HG02943 (cell line): ENCODE data around the gene TUBA1C.

Experiments used
- ATAC-seq: cut with Tn5 transposase; IDR thresholded peaks from one replicate; pipeline ENCODE4 v1.9.1; 2021; ENCODE audit warnings: mild to moderate bottlenecking, low read depth, moderate library complexity; ENCODE audit not compliant: unreplicated experiment

TUBA1C gene

DNA sequence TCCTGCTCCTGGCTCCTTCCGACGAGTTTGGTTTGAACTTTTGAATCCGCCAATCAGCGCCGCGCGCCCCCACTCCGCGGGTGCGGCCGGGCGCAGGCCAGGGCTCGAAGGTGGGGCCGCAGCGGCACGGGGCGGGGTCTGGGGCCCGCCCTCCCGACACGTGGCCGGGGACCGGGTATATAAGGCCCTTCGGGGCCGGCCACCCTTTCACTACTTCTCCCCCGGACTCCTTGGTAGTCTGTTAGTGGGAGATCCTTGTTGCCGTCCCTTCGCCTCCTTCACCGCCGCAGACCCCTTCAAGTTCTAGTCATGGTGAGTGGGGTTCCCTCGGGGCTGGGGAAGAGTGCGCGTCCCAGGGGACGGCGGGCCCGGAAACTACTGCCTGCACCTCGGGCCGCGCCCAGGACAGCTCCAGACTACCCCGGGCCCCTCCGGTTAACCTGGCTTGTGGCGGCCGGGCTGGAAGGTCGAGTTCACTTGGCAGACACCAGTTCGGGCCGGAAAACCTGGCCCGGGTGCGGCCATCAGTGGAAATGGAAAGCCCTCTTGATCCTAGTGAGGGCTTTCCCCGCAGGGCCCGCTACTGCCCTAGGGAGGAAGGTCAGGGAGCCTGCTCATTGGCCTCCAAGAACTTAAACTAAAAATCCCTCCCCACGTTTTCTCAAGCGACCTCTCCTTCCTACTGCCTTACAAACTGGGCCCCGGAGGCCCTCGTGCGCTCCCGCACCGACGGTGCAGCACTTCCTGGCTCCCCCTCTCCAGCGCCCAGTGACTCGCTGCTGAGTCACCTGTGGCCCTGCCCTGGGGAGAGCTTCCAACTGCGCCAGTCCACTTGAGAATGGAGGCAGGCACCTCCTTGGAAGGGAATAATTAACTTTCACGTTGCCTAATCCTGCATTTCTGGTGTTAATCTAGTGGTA lies at the start of gene TUBA1C:
Gene TUBA1C (plus strand): TSS at position 210 of the 920 bp plus-strand sequence. CDS start 100 bp downstream, at position 310.
- ATAC-seq: peak; percentile 86

GRCh38 chr12:49219417-49220026 lies 45.4 kb upstream of the TUBA1C start:
- no peak for ATAC-seq

DNA sequence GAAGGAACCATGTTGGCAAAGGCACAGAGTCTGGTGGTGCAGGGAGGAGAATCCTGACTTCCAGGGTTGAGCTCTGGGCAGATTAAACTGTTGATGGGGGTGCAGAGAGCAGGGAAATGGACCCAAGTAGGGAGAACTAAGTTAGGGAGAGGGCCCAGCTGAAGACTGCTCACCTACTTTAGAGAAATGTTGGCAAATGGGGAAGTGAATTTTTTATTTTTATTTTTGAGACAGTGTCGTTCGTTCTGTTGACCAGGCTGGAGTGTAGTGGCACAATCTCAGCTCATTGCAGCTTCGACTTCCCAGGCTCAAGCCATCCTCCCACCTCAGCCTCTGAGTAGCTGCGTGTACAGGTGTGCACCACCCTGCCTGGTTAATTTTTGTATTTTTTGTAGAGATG lies 43.9 kb upstream of the TUBA1C start:
- no peak for ATAC-seq

DNA sequence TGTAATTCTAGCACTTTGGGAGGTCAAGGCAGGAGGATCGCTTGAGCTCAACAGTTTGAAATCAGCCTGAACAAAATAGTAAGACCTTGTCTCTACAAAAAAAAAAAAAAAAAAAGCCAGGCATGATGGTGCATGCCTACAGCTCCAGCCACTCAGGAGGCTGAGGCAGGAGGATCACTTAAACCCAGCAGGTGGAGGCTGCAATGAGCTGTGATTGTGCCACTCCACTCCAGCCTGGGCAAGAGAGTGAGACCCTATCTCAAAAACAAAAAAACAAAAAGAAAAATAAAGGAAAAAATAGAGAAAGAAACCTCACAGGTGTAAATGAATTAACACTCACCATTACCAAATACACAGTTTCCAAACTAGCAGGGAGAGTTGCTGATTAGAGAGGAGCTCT lies 41.8 kb upstream of the TUBA1C start:
- ATAC-seq: no peak

- no peak for ATAC-seq
Observed at GRCh38 chr12:49223590-49224369, 41.1 kb upstream of the TUBA1C start.

DNA sequence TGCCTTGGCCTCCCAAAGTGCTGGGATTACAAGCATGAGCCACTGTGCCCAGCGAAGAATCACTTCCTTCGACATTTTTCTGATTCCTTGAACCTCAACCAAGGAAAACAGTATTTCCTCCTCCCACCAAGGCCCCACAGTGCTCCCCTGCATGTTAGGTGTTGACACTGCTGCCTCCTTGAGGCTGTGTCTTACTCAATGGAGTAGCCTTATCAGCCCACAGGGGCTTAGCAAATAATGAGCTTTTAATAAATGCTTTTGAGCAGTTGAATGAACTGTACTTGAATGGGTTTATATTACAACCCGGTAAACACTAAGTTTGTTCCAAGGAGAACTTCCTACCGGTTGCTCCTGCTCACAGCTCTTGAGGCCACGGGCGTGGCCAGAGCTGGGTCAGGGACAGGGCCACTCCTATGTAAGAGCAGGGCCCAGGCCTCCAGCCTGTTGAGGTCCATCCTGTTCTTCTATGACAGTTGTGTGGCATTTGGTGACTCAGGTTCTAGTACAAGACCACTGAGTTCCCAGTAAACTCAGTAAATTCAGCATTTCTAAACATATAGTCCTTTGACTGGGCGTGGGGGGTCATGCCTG lies 39.2 kb upstream of the TUBA1C start:
- no peak for ATAC-seq

- ATAC-seq: no peak
Observed at GRCh38 chr12:49227713-49228112, 37.2 kb upstream of the TUBA1C start.

GRCh38 chr12:49228653-49229052 lies 36.2 kb upstream of the TUBA1C start:
- ATAC-seq: no peak

GRCh38 chr12:49230176-49230804 lies 34.6 kb upstream of the TUBA1C start:
- ATAC-seq: no peak

- ATAC-seq: no peak
Observed at GRCh38 chr12:49230805-49231194, 34.1 kb upstream of the TUBA1C start.

- no peak for ATAC-seq
Observed at GRCh38 chr12:49231878-49232655, 32.8 kb upstream of the TUBA1C start.

- no peak for ATAC-seq
Observed at GRCh38 chr12:49232940-49233841, 31.7 kb upstream of the TUBA1C start.

- ATAC-seq: no peak
Observed at GRCh38 chr12:49233842-49234526, 30.9 kb upstream of the TUBA1C start.

GRCh38 chr12:49236423-49236822 lies 28.5 kb upstream of the TUBA1C start:
- ATAC-seq: no peak

DNA sequence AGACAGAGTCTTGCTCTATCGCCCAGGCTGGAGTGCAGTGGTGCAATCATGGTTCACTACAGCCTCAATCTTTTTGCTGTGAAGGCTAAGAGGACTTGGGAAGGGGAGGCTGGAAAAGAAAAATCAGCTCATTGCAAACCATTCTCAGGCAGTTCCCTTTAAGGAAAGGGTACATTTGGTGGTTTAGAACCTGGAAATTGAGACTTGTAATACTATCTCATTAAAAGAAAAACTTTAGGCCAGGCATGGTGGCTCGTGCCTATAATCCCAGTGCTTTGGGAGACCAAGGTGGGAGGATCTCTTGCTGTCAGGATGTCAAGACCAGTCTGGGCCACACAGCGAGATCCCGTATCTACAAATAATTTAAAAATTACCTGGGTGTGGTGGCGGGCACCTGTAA lies 21.3 kb upstream of the TUBA1C start:
- no peak for ATAC-seq

DNA sequence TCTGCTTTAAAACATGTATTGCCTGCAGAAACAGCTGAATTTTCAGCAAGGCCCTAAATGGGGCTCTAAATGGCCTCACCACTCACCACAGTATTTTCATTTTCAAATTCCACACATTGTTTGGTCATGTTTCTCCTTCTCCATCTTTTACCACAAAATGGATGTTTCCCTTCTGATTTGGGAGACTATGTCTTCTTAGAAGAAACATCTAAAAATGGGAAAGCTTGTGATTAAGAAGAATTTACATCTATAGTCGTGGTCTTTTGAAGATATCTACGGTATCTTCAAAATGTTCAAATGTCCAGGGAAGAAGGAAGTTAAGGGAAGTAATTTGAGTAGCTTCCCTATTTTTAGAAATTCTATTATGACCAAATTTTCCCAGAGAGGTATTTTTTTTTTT lies 20.7 kb upstream of the TUBA1C start:
- no peak for ATAC-seq

DNA sequence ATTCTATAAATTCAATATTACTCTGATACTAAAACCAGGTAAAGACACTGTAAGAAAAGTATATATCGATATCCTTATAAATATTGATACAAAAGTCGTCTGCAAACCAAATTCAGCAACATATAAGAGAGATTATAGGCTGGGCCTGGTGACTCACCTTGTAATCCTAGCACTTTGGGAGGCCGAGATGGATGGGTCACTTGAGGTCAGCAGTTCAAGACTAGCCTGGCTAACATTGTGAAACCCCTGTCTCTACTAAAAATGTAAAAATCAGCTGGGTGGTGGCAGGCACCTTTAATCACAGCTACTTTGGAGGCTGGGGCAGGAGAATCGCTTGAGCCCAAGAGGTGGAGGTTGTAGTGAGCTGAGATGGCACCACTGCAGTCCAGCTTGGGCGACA lies 13.5 kb upstream of the TUBA1C start:
- no peak for ATAC-seq

DNA sequence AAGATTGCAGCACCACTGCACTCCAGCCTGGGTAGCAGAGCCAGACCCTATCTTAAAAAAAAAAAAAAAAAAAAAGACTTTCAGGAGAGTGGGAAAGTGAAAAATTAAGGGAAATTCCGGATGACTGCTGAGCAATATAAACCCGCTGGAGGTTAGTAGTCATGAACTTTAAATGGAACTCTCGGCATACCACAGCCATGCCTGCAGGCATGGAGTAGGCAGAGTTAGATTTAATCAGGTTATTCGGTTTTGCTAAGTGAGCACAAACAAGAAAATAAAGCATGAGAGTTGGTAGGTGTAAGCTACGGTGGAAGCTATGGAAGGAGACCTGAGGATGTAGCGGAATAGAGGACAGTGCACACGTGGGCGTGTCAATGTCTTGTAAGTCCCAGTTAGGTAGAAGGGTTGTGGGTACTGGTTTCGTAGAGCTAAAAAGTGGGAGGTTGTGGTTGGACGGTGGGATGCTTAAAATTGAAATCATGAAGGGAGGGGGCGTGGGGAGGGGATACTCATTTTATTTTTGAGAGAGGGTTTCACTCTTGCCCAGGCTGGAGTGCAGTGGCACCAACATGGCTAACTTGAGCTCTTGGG lies 11.8 kb upstream of the TUBA1C start:
- ATAC-seq: no peak
